ENCODE results near the gene GCN1. TPM values are rescaled to one million over a fixed set of nuclear protein-coding genes. Genes with fewer than 3 reads are reported as not detected.

GCN1 gene
- total RNA-seq, 2 experiments from 2014 or later, result 143 to 146 TPM

GRCh38 chr12:120158351-120158750, 36.2 kb downstream of the GCN1 start:
- no peak overlapping the region for H3K27ac Mint-ChIP-seq
- H3K36me3 Mint-ChIP-seq, result peaks cover 24% of the 10 kb centered on the region
- H3K4me1 Mint-ChIP-seq, result no peaks in the 10 kb centered on the region
- DNase-seq, result no peak
- no peaks in the 10 kb centered on the region for H3K27me3 Mint-ChIP-seq
- no peaks in the 10 kb centered on the region for H3K9me3 Mint-ChIP-seq
- no peak overlapping the region for H3K4me3 Mint-ChIP-seq

- H3K27me3 Mint-ChIP-seq, result no peaks in the 10 kb centered on the region
- no peak overlapping the region for H3K4me3 Mint-ChIP-seq
- no peaks in the 10 kb centered on the region for H3K9me3 Mint-ChIP-seq
- peaks cover 24% of the 10 kb centered on the region for H3K36me3 Mint-ChIP-seq
- no peak overlapping the region for H3K27ac Mint-ChIP-seq
- no peak for DNase-seq
- H3K4me1 Mint-ChIP-seq, result no peaks in the 10 kb centered on the region
These were observed 36.8 kb downstream of the GCN1 start for GRCh38 chr12:120157678-120158077.

- no peaks in the 10 kb centered on the region for H3K27me3 Mint-ChIP-seq
- no peaks in the 10 kb centered on the region for H3K9me3 Mint-ChIP-seq
- DNase-seq, result no peak
- no peak overlapping the region for H3K27ac Mint-ChIP-seq
- no peaks in the 10 kb centered on the region for H3K4me1 Mint-ChIP-seq
- H3K36me3 Mint-ChIP-seq, result peaks cover 22% of the 10 kb centered on the region
- H3K4me3 Mint-ChIP-seq, result no peak overlapping the region
These were observed 37.9 kb downstream of the GCN1 start for GRCh38 chr12:120156315-120157259.

GRCh38 chr12:120155072-120155471, 39.4 kb downstream of the GCN1 start:
- no peaks in the 10 kb centered on the region for H3K9me3 Mint-ChIP-seq
- no peaks in the 10 kb centered on the region for H3K4me1 Mint-ChIP-seq
- H3K36me3 Mint-ChIP-seq, result peaks cover 21% of the 10 kb centered on the region
- no peak overlapping the region for H3K4me3 Mint-ChIP-seq
- no peak for DNase-seq
- no peak overlapping the region for H3K27ac Mint-ChIP-seq
- H3K27me3 Mint-ChIP-seq, result no peaks in the 10 kb centered on the region

- no peaks in the 10 kb centered on the region for H3K27me3 Mint-ChIP-seq
- no peak overlapping the region for H3K27ac Mint-ChIP-seq
- no peak for DNase-seq
- no peak overlapping the region for H3K4me3 Mint-ChIP-seq
- no peaks in the 10 kb centered on the region for H3K9me3 Mint-ChIP-seq
- peaks cover 4% of the 10 kb centered on the region for H3K4me1 Mint-ChIP-seq
- peaks cover 13% of the 10 kb centered on the region for H3K36me3 Mint-ChIP-seq
These were observed 43.5 kb downstream of the GCN1 start for GRCh38 chr12:120150919-120151525.

- H3K27me3 Mint-ChIP-seq, result no peaks in the 10 kb centered on the region
These were observed 46.5 kb downstream of the GCN1 start for GRCh38 chr12:120148011-120148410.

GRCh38 chr12:120145164-120145563, 49.4 kb downstream of the GCN1 start:
- DNase-seq, result no peak
- H3K36me3 Mint-ChIP-seq, result peaks cover 32% of the 10 kb centered on the region
- H3K9me3 Mint-ChIP-seq, result no peaks in the 10 kb centered on the region
- no peak overlapping the region for H3K4me3 Mint-ChIP-seq
- H3K27me3 Mint-ChIP-seq, result no peaks in the 10 kb centered on the region
- H3K4me1 Mint-ChIP-seq, result peaks cover 4% of the 10 kb centered on the region
- H3K27ac Mint-ChIP-seq, result no peak overlapping the region

More at GRCh38 chr12:120148011-120148410, 46.5 kb downstream of the GCN1 start:
- H3K27ac Mint-ChIP-seq, result no peak overlapping the region
- H3K36me3 Mint-ChIP-seq, result peaks cover 18% of the 10 kb centered on the region
- no peaks in the 10 kb centered on the region for H3K9me3 Mint-ChIP-seq
- peaks cover 4% of the 10 kb centered on the region for H3K4me1 Mint-ChIP-seq
- DNase-seq, result no peak
- no peak overlapping the region for H3K4me3 Mint-ChIP-seq

- Mint-ChIP-seq H3K4me1 (peaks cover 4% of the 10 kb centered on the region), H3K27me3 (no peaks in the 10 kb centered on the region), H3K27ac (no peak overlapping the region), H3K4me3 (no peak overlapping the region), H3K9me3 (no peaks in the 10 kb centered on the region), H3K36me3 (peaks cover 36% of the 10 kb centered on the region)
- DNase-seq, result no peak
These were observed 50.3 kb downstream of the GCN1 start for GRCh38 chr12:120144215-120144614.

GRCh38 chr12:120142231-120142877, 52.2 kb downstream of the GCN1 start:
- Mint-ChIP-seq H3K4me3 (no peak overlapping the region), H3K9me3 (no peaks in the 10 kb centered on the region), H3K36me3 (peaks cover 42% of the 10 kb centered on the region), H3K4me1 (no peaks in the 10 kb centered on the region), H3K27me3 (no peaks in the 10 kb centered on the region), H3K27ac (no peak overlapping the region)
- no peak for DNase-seq

- no peak for DNase-seq
- peaks cover 37% of the 10 kb centered on the region for H3K36me3 Mint-ChIP-seq
- H3K4me1 Mint-ChIP-seq, result no peaks in the 10 kb centered on the region
- no peaks in the 10 kb centered on the region for H3K27me3 Mint-ChIP-seq
- no peak overlapping the region for H3K4me3 Mint-ChIP-seq
- H3K27ac Mint-ChIP-seq, result no peak overlapping the region
- no peaks in the 10 kb centered on the region for H3K9me3 Mint-ChIP-seq
These were observed 53.2 kb downstream of the GCN1 start for GRCh38 chr12:120141336-120141735.

- no peaks in the 10 kb centered on the region for H3K27me3 Mint-ChIP-seq
- no peaks in the 10 kb centered on the region for H3K9me3 Mint-ChIP-seq
- peaks cover 37% of the 10 kb centered on the region for H3K36me3 Mint-ChIP-seq
- H3K27ac Mint-ChIP-seq, result no peak overlapping the region
- H3K4me3 Mint-ChIP-seq, result no peak overlapping the region
- DNase-seq, result no peak
- H3K4me1 Mint-ChIP-seq, result no peaks in the 10 kb centered on the region
These were observed 53.9 kb downstream of the GCN1 start for GRCh38 chr12:120140603-120141002.

GRCh38 chr12:120139958-120140357, 54.6 kb downstream of the GCN1 start:
- peaks cover 38% of the 10 kb centered on the region for H3K36me3 Mint-ChIP-seq
- H3K27ac Mint-ChIP-seq, result peak overlapping the region; percentile 8
- no peak for DNase-seq
- no peaks in the 10 kb centered on the region for H3K27me3 Mint-ChIP-seq
- H3K4me1 Mint-ChIP-seq, result no peaks in the 10 kb centered on the region
- no peaks in the 10 kb centered on the region for H3K9me3 Mint-ChIP-seq
- no peak overlapping the region for H3K4me3 Mint-ChIP-seq

GRCh38 chr12:120138366-120138765, 56.1 kb downstream of the GCN1 start:
- H3K36me3 Mint-ChIP-seq, result peaks cover 36% of the 10 kb centered on the region
- no peaks in the 10 kb centered on the region for H3K27me3 Mint-ChIP-seq
- DNase-seq, result no peak
- H3K9me3 Mint-ChIP-seq, result no peaks in the 10 kb centered on the region
- peak overlapping the region; percentile 25 for H3K27ac Mint-ChIP-seq
- H3K4me3 Mint-ChIP-seq, result no peak overlapping the region
- H3K4me1 Mint-ChIP-seq, result no peaks in the 10 kb centered on the region

- no peak overlapping the region for H3K27ac Mint-ChIP-seq
- no peaks in the 10 kb centered on the region for H3K4me1 Mint-ChIP-seq
- no peak for DNase-seq
- no peak overlapping the region for H3K4me3 Mint-ChIP-seq
- no peaks in the 10 kb centered on the region for H3K9me3 Mint-ChIP-seq
- H3K27me3 Mint-ChIP-seq, result no peaks in the 10 kb centered on the region
- H3K36me3 Mint-ChIP-seq, result peaks cover 37% of the 10 kb centered on the region
These were observed 56.7 kb downstream of the GCN1 start for GRCh38 chr12:120137833-120138232.

GRCh38 chr12:120136093-120136770, 58.3 kb downstream of the GCN1 start:
- Mint-ChIP-seq H3K27me3 (no peaks in the 10 kb centered on the region), H3K9me3 (no peaks in the 10 kb centered on the region), H3K4me3 (no peak overlapping the region), H3K27ac (no peak overlapping the region), H3K36me3 (peaks cover 37% of the 10 kb centered on the region), H3K4me1 (no peaks in the 10 kb centered on the region)
- DNase-seq, result no peak
